ENCODE measurements around the gene ARHGAP31.
"Not testable (repeated sequence)": the region's sequence is repeated elsewhere in the genome, so short reads cannot be mapped to it uniquely, and the experiment has no call there.

GRCh38 chr3:119355608-119356007, 61.4 kb downstream of the ARHGAP31 start:
- not testable (repeated sequence) for TF ChIP-seq CTCF, POLR2A, EP300 (IDR thresholded peaks at IDR 0.05)

Data from gastroesophageal sphincter (tissue), 3 donors.